T-helper 2 cell (primary cell): Measurements from ENCODE around the gene ZNF165.
A peak's percentile ranks its signal among the peaks of the same experiment; 100 is the strongest.
"Not testable (repeated sequence)": the region's sequence is repeated elsewhere in the genome, so short reads cannot be mapped to it uniquely, and the experiment has no call there.

ENCODE experiments used
- DNase-seq, 5 experiments: peaks; one replicate each; pipeline versions ENCODE4 v3.0.0 to v3.0.0-alpha.2; 2012 to 2022
- total RNA-seq, 2 donors: gene quantifications; one replicate each; lab custom pipeline; 2026; lab: John Stamatoyannopoulos, UW

The ZNF165 gene
- 12.2 to 20.3 reads per million in 2 donors for total RNA-seq

DNA sequence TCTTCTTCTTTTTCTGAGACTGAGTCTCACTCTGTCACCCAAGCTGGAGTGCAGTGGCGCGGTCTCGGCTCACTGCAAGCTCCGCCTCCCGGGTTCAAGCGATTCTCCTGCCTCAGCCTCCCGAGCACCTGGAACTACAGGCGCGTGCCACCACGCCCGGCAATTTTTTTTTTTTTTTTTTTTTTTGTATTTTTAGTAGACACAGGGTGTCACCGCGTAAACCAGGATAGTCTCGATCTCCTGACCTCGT lies at the start of gene ZNF165:
Gene ZNF165 (plus strand): TSS at position 188 of the 250 bp plus-strand sequence. CDS start 4,913 bp downstream, outside the sequence.
- not testable (repeated sequence) for DNase-seq

DNA sequence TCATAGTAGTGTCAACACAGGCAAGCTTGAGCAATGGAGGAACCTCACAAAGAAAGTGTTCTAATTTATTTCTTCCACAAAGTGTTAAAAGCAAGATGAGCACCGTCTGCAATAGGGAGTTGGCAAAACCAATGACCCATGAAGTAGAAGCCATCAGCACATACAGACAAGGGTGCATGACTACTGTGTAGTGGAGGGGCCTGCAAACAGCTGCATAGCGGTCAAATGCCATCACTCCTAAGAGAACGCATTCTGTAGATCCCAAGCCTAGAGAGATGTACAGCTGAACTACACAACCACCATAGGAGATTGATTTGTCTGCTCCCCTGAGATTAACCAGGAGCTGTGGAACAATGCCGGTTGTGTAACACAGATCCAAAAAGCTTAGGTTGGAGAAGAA lies 26.8 kb upstream of the ZNF165 start:
- no peak for DNase-seq

DNA sequence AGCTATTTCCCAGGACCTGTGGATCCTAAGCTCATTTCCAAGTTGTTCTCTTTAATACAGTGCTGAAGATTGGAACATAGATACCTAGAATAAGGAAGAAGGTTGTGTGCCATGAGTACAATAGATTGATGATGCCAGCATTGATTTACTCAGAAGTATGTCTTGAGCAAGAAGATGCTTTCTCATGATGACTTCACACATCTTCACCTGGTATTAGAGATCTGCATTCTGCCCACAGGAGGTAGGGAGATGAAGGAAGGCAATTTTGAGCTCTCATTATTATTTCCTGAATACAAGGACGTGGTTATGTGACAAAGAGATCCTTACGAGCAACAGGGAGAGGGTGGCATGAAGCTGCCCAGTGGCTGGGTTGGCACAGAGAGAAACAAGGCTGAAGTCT lies 20.0 kb upstream of the ZNF165 start:
- no peak for DNase-seq

DNA sequence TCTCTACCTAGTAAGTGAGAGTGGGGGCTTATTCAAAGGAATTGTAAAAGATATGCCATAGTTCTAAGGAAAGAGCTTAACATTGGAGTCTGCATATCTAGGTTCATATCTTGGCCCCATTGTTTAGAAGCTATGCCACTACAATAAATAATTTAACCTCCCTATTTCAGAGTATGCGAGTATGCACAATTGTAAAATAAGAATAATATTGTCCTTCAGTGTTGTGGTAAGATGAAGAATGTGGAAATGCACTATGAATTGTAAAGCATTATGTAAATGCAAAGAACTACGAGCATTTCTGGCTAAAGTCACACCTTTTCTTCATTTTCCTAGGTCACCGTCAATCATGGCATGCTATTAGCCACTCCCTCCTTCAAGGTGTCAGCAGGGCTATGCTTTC lies 16.1 kb upstream of the ZNF165 start:
- no peak for DNase-seq

DNA sequence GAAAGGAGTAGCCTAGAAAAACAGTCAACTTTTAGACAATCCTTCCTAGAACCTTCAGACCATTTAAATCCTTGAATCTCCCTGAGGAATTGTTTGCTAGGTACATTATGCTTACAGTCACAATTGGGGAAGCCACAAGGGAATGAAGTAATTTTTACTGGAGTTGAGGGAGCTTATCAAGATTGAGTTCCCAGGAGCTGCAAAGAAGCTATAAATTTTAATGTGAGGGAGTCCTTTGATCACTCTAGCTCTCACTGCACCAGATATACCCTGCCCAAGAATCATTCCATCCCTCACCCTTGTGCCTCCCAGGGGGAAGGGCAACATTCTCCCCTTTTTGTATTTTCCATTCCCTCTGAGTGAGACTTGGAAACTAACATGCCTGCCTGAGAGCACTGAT lies 12.3 kb upstream of the ZNF165 start:
- no peak for DNase-seq

DNA sequence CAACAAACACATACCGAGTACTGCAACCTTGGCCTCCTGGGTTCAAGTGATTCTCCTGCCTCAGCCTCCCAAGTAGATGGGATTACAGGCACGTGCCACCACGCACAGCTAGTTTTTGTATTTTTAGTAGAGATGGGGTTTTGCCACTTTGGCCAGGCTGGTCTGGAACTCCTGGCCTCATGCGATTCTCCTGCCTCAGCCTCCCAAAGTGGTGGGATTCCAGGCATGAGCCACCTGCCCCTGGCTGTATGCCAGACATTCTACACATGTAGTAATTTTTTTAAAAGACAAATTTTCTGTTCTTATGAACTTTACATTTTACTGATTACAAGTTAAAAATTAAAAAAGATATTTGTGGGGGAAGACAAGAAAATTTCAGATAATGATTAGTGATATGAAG lies 9.4 kb upstream of the ZNF165 start:
- not testable (repeated sequence) for DNase-seq

DNA sequence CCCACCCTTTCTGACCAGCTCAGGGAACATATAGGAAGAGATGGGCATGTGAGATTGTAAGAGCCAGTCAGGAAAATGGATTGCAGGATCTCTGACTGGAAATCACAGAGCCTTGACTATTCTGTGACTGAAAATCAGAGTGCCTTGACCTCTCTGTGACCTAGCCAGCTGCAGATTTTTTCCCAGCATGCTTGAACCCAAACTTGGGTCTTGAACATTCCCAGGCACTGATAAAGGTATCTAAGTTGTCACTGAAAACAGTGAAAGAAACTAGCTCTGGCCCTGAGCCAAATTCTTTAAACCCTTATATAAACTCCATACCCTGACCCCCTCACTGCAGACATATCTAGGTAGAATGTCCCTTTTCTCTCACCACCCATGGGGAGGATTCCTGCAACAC lies 2.3 kb upstream of the ZNF165 start:
- no peak for DNase-seq

DNA sequence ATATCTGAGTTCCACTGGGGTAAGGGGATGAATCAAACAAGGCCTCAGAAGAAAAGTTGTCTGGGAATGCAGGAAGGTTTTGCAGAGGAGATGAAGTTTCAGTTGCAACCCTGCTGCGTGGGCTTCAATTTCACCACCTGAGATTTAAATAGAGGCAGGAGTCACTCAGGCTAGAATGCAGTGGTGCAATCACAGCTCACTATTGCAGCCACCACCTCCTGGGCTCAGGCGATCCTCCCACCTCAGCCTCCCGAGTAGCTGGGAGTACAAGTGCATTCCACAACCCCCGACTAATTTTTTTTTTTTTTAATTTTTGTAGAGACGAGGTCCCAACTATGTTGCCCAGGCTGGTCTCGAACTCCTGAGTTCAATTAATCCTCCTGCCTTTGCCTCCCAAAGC lies 1.5 kb upstream of the ZNF165 start:
- DNase-seq = no peak

DNA sequence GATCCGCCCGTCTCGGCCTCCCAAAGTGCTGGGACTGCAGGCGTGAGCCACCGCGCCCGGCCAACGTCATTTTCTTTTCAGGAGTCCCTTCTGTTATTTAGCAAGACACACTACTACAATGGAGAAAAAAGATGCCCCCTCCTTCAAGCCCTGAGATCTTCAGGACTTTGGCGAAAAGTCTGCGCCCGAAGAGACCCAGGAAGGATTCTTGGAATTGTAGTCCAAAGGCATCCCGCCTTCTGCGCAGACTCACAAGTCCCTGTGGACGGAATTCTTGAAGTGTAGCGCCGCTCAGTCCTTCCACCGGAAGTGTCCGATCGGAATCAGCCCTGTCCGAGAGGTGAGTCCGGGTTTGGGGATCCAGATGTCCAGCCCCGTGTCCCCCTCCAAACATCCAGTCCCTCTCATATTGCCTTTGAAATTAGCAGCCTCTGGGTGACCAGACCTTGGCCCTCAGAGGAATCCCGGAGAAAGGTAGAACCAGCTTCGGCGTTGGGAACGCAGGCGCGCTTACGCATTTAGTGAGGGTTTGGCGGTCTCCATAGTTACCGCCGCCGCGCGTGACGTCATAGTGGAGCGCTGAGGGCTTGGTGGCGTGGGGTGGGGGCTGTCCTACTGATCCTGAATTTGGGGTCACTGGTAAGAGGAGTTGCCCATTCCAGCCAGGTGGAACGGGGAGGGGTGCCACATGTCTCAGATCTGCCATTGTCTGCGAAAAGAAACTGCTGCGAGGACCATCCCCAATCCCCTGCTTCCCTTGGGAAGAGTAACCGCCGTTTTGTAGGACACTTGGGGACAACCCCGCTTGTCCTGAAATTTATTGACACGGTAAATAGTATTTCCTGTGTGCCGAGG lies 490 bp downstream of the ZNF165 start:
- DNase-seq = peak; percentile 64 to 93 (median 87)

DNA sequence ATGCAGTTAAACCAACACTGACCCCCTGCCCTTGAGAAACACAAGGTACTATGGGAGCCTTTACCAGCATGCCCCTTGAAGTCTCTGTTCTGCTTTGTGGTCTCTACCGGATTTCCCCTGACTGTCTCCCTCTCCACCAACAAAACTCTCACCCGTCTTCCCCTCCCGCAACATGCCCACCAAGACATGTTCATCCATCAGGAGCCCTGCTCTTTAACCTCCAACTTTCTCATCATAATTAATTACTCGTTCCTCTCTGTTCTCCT lies 1.1 kb downstream of the ZNF165 start:
- DNase-seq = peak in 4 of 5 experiments; percentile 2 to 76 (median 15)

DNA sequence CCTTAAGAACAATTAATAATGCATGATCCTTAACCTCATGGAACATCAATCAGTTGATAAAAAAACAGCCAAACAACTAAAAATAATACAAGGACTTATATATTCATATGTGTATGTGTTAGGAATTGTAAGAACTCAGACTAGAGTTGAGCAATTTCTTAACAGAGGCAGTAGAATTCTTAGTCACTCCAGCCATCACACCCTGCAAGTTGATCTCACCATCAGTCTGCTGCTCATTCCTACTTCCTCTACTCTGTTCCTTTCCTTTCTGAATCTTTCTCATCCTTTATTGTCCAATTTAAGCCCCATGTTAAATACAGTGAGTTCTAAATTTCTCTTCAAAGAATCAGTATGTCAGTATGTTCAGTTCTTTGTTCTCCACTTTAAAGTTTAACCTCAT lies 2.6 kb downstream of the ZNF165 start:
- DNase-seq = no peak

DNA sequence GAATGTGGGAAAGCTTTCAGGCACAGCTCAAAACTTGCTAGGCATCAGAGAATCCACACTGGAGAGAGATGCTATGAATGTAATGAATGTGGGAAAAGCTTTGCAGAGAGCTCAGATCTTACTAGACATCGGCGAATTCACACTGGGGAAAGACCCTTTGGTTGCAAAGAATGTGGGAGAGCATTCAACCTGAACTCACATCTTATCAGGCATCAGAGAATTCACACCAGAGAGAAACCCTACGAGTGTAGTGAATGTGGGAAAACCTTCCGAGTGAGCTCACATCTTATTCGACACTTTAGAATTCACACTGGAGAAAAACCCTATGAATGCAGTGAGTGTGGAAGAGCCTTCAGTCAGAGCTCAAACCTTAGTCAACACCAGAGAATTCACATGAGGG lies 8.7 kb downstream of the ZNF165 start:
- no peak for DNase-seq

DNA sequence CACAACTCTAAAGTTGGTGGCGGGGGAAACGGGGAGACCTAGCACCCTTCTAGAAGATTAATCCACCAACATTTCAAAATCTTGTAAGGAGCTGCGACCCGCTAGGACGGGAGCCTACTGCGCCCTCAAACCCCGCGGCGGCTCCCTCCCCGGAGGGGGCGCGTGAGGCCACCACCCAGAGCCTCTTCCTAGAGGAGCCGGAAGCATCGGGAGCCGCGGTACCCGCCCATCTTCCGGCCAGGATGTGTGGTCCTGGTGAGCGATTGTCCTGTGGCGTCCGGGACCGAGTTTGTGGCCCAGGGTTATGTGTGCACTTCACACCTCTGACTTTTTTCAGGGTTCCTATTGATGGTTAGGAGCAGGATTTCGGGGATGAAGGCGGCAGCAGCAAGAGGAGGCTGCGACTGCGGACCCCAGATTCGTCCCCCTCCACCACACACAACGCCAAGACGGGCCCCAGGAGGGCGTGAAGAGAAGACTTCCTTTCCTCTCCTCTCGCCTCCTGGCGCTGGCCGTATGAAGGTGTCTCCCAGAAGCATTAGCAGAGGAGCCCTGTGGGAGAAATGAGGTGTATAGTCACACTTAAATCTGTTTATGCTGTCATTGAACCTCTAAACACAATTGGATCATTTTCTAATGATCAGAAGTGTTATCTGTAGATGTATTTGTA lies 10.7 kb downstream of the ZNF165 start:
- no peak for DNase-seq

DNA sequence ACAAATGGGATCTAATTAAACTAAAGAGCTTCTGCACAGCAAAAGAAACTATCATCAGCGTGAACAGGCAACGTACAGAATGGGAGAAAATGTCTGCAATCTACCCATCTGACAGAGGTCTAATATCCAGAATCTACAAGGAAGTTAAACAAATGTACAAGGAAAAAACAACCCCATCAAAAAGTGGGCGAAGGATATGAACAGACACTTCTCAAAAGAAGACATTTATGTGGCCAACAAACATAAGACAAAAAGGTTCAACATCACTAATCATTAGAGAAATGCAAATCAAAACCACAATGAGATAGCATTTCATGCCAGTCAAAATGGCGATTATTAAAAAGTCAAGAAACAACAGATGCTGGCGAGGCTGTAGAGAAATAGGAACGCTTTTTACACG lies 21.9 kb downstream of the ZNF165 start:
- not testable (repeated sequence) for DNase-seq

DNA sequence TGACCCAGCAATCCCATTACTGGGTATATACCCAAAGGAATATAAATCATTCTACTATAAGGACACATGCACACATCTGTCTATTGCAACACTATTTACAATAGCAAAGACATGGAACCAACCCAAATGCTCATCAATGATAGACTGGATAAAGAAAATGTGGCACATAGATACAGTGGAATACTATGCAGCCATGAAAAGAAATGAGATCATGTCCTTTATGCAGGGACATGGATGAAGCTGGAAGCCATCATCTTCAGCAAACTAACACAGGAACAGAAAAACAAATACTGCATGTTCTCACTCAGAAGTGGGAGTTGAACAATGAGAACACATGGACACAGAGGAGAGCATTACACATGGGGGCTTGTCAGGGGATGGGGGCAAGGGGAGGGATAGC lies 22.3 kb downstream of the ZNF165 start:
- DNase-seq = not testable (repeated sequence)

DNA sequence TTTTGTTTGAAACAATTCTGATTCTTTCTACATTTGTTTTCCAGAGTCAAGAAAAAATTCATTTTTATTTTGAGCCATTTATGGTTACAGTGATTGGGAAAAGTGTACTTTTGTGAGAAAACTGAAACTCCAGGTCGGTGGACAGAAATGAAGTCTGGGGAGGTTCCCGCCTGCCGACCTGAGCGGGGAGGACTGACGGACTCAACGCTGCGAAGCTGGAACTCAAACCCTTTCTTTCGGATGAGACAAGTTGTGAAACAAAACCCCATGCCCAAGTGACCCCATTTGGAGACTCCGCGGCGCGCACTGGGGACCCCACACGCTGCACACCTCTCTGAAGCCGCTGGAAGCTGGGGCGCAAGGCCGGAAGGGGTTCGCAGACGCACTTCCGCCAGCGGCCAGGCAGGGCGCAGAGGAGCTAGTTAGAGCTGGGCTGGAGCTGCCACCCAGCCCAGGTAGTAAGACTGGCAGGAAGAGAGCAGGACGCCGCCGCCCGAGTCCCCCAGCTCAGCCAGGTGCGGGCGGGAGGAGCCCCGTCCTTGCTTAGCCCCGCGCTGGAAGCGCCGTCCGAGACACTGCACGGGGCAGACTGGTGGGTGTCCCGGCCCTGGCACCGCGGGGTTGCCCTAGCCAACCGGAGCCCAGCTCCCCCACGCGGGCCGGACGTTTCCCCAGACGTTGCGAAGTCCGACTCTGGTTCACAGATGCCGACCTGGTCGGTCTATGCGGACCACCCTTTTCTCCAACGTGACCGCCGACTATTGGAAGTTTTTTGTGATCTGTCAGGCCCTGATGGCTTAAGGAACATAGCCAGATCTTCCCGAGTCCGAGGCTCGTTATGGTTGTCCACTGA lies 24.2 kb downstream of the ZNF165 start:
- DNase-seq = peak; percentile 59 to 93 (median 75)

DNA sequence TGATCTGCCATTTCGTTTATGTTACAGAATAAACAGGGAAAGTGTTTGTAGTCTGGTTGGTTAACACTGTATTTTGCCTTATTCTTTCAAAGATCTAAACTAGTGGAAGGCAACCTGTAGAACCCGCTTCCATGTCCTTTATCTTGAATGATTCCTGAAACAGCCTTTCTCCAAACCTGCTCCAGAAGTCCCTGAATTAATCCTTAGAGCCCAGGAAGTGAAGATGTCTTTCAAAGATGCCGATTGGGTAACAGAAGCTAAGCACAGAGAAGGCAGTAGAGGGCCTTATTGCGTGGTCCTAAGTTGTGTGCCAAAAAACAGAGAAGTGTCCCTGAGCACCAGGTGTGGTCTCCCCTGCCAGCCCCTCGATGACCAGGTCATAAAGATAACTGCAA lies 24.9 kb downstream of the ZNF165 start:
- peak in 1 of 5 experiments; percentile 2 for DNase-seq

DNA sequence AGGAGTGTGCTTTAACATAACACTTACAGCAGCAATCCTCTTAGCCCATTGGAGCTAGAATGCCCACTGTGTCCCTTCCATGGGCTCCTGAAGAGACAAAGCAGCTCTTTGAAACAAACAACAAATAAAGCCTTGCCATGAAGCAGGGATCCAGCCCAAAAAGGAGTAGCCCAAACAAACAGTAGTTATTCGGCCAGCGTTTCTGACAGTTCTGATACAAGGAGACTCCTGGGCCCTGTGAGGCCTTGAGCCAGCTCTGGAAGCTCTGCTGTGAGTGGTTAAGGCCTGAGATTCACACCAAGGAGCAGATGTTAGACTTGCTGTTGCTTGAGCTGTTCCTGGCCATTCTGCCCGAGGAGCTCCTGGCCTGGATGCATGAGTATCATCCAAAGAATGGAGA lies 27.1 kb downstream of the ZNF165 start:
- DNase-seq = no peak

DNA sequence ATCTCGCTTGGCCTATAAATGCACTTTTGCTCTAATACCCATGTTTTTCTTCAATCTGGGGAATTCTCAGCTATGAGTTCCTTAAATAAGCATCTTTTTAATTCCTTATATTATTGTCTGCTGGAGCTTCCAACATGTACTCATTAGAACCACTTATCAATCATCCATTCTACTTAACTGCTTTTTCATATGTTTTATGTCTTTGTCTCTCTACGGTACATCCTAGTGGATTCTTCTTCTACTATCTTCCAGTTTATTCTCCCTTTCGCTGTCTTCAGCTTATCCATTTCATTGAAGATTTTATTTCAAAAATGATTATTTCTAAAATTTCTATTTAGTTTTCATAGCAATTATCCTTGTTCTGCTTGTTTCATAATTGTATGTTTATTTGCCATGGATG lies 31.6 kb downstream of the ZNF165 start:
- no peak for DNase-seq

DNA sequence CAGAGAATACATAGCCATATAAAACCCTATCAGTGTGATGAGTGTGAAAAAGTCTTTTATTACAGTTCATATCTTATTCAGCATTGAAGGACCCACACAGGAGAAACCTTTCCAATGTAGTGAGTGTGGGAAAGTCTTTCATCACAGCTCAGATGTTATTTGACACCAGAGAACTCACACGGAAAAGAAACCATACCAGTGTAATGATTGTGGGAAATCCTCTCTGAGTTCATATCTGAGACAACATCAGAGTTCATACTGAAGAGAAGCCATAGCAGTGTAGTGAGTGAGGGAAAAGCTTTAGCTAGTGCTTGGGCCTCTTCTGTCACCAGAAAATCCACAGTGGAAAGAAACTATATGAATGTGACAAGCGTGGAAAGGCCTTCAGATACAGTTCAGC lies 35.4 kb downstream of the ZNF165 start:
- no peak for DNase-seq

DNA sequence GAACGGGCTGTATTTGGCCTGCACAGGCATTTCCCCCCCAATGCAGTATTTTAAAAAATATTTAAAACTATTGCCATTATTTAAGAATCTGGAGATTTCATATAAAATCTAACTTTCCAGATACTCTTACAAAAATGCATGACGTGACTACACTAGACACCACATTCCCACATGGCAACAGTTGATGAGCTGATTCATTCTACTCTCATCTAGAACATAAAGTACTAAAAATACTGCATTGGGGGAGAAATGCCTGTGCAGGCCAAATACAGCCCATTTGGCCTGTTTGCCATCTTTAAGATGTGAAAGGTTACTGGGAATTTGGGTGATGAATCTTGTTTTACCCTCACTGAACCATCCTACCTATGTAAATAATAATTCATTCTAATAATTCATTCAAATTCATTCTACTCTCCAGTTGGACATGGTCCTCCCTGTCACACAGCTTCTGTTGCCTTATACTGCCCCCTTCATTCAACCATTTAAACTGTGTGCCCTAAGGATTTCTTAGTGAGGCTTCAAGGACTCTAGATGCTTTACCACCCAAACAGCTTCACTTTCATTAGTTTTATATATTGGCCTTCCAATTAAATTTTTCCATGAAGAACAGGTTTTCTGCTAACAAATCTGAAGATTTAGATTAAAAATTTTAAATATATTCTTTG lies 37.1 kb downstream of the ZNF165 start:
- DNase-seq = no peak

DNA sequence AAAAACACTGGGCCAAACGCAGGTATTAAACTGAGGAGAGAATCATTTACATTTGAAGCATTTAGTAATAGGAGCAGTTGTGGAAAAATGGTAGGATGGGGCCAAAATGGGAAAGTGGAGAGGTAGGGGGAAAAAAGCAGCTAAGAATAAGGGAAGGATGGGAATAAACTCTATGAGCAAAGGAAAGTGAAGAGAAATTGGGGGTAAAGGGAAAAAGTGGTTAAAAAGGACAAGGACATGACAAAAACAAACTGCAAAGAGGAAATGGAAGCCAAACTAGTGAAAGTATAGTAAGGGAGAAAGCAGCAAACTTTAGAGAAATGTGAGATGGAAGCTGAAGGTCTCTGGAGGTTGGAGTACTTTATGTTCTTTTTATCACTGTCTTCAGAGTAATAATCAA lies 37.8 kb downstream of the ZNF165 start:
- no peak for DNase-seq

DNA sequence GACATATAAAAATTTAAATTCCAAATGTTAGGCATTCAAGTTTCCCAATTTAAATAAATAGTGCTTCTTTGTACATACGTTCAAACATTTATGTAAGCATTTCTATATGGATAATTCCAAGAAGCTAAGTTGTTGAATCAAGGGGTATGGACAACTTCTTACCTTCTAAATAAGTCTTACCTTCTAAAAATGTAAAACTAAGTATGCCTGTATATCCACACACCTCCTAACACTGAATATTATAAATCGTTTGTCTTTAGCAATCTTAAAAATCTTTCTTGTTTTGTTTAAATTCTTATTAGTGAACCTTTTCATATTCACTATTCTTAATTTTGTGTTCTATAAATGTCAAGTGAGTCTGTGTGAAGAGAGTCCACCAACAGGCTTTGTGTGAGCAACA lies 41.5 kb downstream of the ZNF165 start:
- DNase-seq = no peak
